Fibroblast of skin of left biceps (primary cell): ENCODE data around the gene MFRP.

ENCODE experiments used
- DNase-seq, 2 experiments: peaks; one replicate each; pipeline ENCODE4 v3.0.0-alpha.2; 2013; ENCODE audit warnings: low read depth in 2 of 2

MFRP gene

GRCh38 chr11:119318240-119319135, 28.0 kb downstream of the MFRP start:
- DNase-seq, result no peak

- no peak for DNase-seq
These were observed 28.8 kb downstream of the MFRP start for GRCh38 chr11:119317592-119318239.

- DNase-seq, result no peak
These were observed 29.5 kb downstream of the MFRP start, which contains the start of gene MCAM for GRCh38 chr11:119316729-119317591. Gene MCAM, minus strand, starts transcription at chr11:119317130. Its CDS starts 29 bp downstream, at chr11:119317101.

- no peak for DNase-seq
These were observed 30.3 kb downstream of the MFRP start for GRCh38 chr11:119316016-119316728.

DNA sequence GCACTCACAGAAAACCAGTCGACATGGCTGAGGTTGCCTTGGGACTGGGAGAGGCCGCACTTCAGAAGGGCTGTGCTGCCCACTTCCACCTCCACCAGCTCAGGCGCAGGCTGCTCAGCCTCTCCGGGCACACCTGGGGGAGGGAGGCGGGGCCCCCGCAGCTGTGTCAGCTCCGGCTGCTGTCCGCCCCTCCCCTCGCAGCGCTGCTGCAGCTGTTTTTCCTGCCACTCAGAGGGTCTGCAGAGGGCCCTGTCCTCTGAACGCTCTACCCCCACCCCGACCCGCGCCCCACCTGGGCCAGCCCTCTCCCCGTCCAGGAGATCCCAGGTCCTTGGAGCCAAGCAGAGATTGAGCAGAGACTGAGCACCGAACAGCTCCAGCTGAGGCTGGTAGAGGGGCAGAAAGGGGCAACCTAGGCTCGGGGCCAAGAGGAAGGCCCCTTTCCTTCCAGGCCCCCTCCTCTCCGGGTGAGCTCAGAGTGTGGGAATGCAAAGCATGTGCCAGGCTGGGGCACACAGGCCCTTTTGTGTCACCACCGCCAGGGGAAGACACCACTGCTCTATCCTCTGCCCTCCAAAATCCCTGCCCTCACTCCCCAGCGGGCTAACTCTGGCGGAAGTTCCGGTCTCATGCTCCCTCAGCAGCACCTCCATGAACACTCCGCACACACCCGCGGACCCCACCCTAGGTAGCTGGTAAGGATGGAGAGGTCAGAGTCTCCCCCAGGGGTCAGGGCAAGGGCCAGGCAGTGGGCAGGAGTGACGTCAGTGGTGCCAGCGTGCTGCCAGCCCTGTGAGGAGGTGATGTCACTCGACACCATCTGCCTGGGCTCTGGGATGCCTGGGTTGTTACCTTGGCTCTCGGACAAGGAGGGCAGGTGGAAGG, 31.1 kb downstream of the MFRP start:
- no peak for DNase-seq

DNA sequence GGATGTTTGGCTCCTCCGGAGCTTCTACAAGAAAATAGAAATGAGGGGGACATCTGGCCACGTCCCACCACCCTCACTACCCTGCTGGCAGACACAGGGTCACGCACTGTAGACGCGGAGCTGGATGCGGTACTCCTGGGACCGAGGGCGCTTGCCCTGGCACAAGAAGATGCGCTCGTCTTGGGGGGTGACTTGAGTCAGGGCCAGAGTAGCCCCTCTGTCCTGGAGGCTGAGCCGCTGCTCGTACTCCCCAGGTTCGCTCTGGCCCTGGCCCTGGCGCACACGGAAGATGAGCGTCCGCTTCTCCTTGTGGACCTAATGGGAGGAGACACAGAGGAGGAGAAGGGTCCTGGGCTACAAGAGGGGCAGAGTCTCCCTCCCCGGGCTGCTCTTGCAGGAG, 31.8 kb downstream of the MFRP start:
- no peak for DNase-seq

DNA sequence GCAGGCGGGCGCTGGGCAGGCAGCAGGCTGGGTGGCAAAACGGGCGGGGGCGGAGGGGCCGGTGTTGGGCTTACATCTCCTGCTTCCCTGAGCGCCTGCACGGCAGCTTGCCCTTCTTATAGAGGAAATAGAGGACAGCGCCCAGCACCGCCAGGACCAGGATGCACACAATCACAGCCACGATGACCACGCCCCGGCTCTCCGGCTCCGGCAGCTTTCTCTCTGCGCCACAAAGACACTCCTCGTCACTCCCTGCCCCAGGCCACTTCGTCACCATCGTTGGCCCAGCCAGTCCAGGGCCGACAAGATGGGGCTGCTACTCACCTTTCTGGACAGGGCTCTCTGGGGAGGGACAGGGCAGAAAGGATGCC, 35.8 kb downstream of the MFRP start:
- DNase-seq, result no peak

DNA sequence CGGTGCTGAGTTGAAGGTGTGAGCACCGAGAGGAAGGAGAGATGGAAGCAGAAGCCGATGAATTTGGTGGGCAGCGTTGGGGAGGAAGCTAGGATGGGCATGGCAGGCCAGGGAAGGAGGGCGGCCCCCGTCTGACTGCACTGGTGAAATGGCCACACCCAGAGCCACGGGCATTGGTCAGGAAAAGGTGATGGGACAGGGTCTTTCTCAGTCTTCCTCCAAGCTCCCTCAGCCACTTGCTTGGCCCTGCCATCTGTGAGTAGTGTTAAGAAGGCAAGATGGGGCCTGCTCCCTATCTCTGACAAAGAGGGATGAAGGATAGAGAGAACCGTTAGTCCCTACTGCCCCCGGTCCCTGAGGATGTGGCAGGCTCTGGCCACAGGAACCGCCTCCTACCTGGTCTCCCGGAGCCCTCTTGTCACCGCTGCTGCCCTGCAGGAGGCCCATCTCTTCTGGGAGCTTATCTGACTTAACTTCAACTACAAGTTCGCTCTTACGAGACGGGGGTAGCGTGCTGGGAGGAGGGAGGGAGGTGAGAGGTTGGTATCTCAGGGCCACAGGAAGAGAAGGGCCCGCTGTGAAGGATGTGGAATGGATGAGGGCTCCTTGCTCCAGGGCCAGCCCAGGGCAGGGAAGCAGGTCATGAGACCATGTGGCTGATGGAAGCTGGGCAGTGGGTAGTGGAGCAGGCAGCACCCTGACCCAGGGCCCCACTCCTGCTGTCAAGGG, 36.4 kb downstream of the MFRP start:
- no peak for DNase-seq

DNA sequence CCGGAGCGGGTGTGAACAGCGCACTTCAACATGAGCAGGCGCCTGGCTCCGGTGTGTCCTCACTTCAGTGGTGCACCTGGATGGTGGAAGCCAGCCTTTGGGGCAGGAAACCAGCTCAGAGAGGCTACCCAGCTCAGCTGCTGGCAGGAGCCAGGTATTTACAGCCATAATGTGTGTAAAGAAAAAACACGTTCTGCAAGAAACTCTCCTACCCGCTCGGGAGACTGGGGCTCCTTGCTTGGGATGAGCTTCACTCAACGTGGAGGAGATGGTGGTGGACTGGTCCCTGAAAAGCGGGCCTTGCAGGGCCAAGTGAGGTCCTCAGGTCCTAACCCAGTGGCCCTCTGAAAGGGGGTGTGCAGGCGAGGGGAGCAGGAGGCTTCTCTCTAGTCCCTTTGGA, 37.1 kb downstream of the MFRP start:
- DNase-seq, result no peak

GRCh38 chr11:119307974-119308373, 38.5 kb downstream of the MFRP start:
- DNase-seq, result no peak

DNA sequence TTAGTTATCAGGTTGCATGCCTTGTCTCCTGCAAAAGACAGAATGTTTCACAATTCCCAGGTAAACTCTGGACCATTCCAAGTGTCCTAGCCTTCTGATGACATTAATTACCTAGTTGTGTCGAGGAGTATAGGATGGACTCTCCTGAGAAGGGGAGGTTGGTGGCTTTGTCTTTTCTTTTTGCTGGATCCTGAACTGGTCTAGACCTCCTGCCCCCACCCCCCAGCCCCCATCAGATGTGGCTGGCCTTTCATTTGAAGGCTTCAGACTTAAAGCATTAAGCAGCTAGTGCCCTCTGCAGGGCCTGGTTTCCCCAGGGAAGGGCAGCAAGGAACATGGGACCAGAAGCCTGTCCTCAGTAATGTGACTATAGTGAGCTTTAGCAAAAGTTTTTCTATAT, 39.3 kb downstream of the MFRP start:
- DNase-seq, result no peak

GRCh38 chr11:119306373-119306890, 40.1 kb downstream of the MFRP start:
- no peak for DNase-seq

- no peak for DNase-seq
These were observed 40.7 kb downstream of the MFRP start for GRCh38 chr11:119305556-119306372.

- DNase-seq, result no peak
These were observed 43.2 kb downstream of the MFRP start for GRCh38 chr11:119303227-119303718.

GRCh38 chr11:119300198-119300964, 46.1 kb downstream of the MFRP start:
- no peak for DNase-seq

DNA sequence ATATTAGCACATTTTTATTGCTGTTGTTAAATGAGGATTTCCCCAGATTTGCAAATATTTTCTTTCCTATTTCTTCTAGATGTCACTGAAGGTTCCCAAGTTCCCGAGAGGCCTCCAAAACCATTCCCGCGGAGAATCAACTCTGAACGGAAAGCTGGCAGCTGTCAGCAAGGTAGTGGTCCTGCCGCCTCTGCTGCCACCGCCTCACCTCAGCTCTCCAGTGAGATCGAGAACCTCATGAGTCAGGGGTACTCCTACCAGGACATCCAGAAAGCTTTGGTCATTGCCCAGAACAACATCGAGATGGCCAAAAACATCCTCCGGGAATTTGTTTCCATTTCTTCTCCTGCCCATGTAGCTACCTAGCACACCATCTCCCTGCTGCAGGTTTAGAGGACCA, 47.1 kb downstream of the MFRP start:
- no peak for DNase-seq

DNA sequence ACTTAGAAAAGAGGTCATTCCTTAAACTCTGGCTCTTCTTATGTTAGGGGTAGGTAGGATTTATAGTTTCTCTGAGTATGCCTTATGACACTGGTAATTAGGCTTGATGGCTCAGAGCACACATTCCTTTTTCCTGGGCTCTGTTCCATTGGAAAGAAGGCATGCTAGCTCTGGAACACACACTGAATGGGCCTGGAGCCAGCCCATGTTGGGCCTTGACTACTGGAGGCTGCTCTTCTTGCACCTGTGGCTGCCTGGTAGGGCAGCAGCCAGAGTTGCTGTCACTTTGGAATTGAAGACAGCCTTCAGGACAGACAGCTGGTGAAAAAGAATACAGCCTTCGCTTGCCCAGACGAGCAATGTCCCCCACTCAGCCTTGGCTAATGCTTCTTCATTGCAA, 47.8 kb downstream of the MFRP start:
- DNase-seq, result no peak

- no peak for DNase-seq
These were observed 48.6 kb downstream of the MFRP start for GRCh38 chr11:119297938-119298337.
